GM19397 (cell line): ENCODE data around the gene ZNF787.
"Not testable (repeated sequence)": the region's sequence is repeated elsewhere in the genome, so short reads cannot be mapped to it uniquely, and the experiment has no call there.

Experiments
- ATAC-seq: cut with Tn5 transposase; IDR thresholded peaks from one replicate; pipeline ENCODE4 v1.9.1; 2021; ENCODE audit warnings: mild to moderate bottlenecking, moderate library complexity; ENCODE audit not compliant: unreplicated experiment

ZNF787 gene

DNA sequence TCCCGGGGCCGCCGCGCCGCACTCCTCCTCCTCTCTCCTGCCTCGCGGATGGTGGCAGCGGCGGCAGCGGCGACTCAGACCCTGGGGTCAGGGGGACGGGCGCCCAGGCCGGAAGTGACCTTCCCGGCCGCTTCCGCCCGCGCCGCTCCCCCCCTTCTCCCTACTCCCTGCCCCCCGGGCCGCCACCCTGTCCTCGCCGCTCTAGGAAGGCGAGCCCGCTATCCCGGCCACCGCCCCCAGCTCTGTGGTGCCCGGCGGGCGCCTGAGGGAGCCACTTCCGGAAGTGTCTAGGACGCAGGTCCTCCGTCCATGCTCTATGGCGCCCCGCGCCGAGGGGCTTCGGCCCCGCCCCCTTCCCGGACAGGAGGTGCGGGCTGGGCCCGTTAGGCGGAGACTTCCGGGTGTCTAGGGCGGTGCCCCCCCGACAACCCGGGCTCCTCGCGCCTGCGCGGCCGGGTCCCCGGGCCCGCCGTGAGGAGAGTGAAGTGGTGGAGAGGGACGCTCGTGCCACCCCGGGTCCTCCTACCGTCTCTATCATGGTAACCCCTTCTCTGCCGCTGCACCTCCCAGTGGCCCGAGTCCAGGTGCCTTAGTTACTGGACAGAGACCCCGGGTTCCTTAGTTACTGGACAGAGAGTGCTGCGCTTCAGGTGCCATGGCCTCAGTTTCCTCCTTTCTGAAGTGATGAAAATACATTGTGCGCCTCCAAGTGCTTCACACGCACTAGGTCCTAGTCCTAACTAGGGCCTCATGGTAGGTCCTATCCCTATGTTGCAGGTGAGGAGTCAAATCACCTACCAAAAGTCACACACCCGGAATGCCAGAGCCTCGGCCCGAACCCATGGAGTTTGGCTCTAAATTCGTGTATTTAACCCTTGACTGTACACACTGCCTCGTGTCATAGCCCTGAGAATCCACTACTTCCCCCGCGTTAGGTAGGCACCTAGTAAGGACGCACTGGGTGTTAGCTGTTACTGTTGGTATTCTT, at the start of gene ZNF787:
Gene ZNF787, minus strand, starts transcription at position 116 of the 988 bp plus-strand sequence. CDS start 18,078 bp downstream, outside the sequence.
- peak; percentile 85 for ATAC-seq

DNA sequence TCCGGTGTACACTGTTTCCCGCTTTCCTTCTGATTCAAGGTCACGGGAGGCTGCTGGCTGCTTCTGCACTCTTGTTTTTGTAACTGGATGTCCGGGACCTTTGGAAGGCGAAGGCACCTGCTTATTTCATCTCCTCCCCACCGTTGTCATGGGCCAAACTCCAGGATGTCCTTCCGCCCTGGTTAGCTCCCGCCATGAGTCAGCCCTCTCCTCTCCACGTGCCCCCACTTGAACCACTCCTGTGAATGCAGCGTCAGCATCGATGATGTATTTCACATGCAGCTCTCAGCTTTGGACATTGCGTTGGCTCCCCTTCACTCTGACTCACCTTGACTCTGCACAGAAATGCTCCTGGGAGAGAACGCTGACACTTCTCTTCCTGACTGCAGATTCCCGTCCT, 49.2 kb upstream of the ZNF787 start:
- no peak for ATAC-seq

DNA sequence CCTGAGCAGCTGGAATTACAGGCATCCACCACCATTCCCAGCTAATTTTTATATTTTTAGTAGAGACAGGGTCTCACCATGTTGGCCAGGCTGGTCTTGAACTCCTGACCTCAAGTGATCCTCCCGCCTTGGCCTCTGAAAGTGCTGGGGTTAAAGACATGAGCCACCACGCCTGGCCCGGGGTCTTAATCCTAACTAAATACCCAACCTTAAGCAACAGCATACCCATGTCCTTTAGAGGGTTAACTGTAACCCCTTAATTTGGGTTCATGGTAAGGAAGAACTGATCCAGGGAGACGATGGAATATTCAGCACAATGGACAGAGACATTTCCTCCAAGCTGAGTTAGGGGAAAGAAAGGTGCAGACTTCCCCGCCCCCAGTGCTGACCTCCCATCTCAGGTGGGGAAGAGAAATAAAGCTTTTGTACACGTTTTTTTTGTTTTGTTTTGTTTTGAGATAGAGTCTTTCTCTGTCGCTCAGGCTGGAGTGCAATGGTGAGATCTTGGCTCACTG, 46.0 kb upstream of the ZNF787 start:
- no peak for ATAC-seq

DNA sequence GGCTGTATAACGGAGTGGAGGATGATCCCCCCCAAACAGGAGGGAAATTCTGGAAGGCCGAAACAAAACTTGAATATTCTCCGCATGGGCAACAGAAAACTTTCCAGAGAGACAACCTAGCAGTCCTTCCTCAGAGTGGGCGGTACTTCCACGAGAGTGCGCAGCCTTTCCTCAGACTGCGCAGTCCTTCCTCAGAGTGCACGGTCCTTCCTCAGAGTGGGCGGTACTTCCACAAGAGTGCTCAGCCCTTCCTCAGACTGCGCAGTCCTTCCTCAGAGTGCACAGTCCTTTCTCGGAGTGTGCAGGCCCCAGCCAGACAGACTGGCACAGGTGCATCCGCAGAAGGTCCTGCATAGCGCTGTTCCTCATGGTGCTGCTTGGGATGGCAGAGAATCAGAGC, 42.0 kb upstream of the ZNF787 start:
- ATAC-seq = no peak

DNA sequence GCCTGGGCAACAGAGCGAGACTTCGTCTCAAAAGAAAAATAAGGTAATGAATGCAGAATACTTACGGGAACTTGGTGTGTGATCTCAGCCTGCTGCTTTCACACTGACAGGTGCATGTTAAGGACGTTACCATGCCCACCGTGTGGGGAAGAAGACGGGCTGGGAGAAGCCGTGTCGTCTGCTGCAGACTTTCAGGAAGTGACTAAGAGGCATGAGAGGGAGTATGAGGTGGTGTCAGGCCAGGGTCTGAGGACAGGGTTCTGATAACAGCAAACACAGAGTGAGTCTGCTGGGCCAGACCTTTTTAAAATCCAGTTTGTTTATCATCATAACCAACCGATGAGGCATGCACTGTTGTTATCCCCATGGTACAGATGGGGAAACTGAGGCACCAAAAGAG, 41.2 kb upstream of the ZNF787 start:
- no peak for ATAC-seq

DNA sequence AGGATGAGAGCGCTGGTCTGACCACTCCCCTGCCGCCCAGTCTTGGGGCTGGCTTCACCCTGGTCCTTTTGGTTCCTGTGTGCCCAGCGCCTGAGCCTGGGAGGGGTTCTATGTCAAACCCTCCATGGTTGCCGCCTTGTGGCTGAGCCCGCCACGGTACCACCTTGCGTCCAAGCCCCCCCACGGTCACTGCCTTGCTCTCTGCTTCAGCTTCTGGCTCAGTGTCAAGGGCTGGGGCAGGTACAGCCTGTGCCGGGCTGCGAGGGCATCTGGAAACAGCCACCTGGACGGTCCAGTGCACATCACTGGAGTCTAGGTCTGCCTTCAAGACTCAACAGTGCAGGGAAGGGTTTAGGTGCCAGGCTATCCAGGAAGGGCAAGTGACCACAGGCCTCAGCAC, 40.4 kb upstream of the ZNF787 start:
- no peak for ATAC-seq

DNA sequence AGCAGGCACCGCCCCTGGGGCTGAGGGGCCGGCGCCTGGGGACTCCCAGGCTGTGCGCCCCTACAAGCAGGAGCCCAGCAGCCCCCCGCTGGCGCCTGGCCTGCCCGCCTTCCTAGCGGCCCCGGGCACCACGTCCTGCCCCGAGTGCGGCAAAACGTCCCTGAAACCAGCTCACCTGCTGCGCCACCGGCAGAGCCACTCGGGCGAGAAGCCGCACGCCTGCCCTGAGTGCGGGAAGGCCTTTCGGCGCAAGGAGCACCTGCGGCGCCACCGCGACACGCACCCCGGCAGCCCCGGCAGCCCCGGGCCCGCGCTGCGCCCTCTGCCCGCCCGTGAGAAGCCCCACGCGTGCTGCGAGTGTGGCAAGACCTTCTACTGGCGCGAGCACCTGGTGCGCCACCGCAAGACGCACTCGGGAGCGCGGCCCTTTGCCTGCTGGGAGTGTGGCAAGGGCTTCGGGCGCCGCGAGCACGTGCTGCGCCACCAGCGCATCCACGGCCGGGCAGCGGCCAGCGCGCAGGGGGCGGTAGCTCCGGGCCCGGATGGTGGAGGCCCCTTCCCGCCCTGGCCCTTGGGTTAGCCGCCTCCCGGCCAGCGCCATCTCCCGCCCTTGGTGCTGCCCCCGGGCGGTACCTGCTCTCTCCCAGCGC, 38.7 kb upstream of the ZNF787 start:
- ATAC-seq = no peak

DNA sequence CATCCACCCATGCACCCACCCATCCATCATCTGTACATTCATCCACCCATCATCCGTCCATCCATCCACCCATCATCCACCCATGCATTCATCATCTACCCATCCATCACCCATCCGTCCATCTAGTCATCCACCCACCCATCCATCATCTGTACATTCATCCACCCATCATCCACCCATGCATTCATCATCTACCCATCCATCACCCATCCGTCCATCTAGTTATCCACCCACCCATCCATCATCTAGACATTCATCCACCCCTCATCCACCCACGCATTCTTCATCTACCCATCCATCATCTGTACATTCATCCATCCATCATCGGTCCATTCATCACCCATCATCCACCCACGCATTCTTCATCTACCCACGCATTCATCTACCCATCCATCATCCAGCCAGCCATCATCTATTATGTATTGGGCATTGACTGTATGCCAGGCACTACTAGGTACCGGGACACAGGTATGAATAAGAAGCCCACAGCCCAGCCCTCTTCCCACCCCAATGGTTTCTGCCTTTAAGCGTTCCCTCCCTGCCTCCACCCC, 38.0 kb upstream of the ZNF787 start:
- ATAC-seq = no peak

DNA sequence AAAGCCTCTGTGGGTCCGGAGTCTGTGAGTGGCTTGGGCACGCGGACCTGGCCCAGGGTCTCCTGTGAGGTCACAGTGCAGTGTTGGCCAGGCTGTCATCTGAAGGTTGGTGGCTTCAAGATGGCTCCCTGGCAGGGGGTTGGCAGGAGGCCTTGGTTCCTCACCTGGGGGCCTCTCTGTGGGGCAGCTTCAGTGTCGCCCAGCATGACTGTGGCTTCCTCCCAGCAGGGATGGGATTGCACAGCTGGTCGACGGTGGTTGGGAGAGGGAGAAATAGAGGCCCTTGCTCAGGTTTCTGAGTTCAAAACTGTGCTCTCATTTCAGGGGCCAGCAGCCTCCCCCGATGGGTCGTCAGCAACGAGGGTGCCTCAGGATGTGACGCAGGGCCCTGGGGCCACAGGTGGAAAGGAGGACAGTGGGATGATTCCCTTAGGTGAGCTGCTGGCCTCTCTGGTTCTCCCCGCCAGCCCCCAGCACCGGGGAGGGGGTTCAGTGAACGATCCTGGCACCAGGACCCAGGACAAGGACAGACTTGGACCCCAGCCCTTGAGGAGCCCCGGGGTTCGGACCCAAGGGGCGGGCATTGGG, 37.2 kb upstream of the ZNF787 start:
- no peak for ATAC-seq

DNA sequence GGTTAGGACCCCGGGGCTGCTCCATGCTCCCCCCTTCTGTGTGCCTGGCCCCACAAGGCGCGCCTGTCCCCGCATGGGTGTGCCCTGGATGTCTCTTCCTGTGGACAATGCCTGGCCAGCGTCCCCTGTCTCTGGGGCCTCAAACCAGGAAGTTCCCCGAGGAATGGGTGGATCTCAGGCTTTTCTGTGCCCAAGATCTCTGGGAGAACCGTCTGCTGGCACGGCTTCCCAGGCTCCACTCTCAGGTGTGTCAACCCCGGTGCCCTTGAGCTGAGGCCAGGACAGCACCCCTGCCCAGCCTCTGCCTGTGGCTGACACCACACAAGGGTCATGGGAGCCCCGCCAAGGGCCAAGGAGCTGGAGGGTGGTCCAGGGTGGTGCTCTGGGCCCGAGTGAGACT, 35.7 kb upstream of the ZNF787 start:
- ATAC-seq = no peak

DNA sequence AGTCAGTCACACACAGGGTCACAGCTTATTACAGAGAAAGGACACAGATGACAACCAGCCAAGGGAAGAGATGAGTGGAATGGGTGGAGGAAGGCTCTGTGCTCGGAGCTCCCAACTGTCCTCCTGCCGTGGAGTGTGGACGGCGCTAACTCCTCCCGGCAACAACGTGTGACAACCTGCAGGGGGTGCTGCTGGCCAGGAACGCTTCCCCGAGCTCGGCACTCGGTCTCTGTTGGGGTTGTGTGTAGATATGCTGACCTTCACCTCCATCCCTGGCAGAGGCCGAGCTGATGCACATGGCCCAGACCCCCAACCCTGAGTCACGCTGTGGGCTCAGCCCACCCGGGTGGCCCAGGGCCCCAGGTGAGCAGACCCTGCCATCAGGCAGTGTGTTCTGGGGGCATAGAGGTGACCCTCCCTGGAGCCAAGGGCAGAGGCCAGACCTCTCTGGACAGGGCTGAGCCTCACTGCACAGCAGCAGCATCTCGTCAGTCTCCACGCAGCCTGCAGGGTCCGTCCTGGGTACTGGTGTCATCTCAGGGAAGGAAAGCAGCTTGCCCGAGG, 34.1 kb upstream of the ZNF787 start:
- ATAC-seq = no peak

DNA sequence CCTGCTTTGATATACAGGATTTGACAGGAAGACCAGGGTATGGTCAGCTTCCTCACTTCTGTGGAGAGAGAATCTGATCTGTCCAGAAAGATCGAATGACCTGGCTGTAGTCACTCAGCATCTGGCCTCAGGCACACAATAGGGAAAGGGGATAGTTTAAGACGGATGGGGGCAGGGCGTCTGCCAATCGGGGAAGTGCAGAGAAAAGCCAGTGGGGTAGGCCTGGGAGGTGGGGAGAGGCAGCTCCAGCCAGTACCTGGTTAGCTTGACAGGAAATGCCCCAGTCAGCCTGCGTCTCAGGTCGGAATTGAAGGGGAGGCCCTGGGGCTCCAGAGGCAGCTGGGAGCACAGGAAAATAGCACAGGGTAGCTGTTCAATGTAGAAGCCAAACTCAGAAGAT, 32.4 kb upstream of the ZNF787 start:
- no peak for ATAC-seq

DNA sequence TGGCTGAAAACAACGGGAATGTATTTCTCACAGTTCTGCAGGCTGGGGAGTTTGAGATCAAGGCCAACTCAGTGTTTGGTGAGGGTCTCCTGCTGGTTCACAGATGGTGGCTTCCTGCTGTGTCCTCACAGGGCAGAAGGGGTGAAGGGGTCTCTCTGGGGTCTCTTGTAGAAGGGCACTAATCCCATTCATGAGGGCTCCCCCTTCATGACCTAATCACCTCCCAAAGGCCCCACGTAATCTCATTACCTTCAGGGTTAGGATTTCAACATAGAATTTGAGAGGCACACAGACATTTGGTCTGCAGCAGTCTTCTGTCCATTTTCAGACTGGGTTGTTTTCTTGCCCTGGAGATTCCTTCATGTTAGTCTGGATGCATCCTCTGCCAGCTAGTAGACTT, 31.5 kb upstream of the ZNF787 start:
- ATAC-seq = no peak

DNA sequence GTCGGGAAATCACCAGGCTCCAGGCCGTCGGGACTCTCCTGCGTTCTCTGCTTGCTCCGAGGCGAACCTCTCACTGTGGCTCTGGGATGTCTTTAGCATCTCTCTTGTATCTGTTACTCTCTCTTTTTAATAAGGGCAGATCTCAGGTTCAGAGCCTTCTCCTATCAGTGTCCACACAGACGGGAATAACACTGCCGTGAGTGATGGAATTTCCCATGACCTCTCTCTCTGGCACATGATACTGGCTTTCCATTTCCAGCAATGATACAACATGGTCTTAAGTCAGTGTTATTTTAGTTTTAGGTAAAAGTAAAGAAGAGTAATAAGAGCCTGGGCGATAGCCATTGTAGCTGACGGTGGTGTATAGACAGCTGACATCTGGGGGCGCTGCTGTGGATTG, 29.3 kb upstream of the ZNF787 start:
- ATAC-seq = no peak

DNA sequence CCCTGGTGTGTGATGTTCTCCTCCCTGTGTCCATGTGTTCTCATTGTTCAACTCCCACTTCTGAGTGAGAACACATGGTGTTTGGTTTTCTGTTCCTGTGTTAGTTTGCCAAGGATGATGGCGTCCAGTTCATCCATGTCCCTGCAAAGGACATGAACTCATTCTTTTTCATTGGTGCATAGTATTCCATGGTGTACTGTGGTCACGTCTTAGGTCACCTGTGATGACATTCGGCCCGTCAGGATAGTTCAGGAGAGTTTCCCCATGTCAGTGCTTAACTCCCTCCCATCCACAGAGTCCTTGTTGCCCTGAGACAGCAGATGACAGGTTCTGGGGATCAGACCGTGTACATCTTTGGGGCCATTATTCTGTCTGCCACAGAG, 28.6 kb upstream of the ZNF787 start:
- no peak for ATAC-seq

DNA sequence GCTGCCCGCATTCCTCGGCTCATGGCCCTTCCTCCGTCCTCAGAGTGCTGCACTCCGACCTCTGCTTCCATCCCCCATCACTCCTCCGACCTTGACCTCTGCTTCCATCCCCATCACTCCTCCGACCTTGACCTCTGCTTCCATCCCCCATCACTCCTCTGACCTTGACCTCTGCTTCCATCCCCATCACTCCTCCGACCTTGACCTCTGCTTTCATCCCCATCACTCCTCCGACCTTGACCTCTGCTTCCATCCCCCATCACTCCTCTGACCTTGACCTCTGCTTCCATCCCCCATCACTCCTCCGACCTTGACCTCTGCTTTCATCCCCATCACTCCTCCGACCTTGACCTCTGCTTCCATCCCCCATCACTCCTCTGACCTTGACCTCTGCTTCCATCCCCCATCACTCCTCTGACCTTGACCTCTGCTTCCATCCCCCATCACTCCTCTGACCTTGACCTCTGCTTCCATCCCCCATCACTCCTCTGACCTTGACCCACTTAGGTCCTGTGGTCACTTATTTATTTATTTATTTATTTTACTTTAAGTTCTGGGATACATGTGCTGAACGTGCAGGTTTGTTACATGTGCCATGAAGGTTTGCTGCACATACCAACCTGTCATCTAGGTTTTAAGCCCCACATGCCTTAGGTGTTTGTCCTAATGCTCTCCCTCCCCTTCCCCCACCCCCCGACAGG, 28.0 kb upstream of the ZNF787 start:
- not testable (repeated sequence) for ATAC-seq

DNA sequence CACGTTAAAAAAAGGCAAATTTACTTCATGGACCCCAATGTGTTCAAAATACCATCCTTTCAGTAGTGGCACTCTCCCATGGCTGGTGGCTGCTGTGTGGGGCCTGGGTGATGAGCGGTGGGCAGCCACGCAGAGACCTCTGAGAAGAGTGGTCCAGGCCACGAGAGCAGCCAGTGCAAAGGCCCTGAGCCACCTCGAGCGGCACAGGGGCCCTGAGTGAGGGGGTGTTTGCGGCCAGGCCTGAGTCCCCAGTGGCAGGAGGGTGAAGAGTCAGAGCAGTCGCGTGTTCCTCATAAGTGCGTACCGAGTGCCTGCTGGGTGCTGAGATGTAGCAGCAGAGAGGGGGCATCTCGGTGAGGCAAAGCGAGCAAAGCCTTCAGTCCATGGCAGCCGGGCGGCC, 27.0 kb upstream of the ZNF787 start:
- ATAC-seq = no peak

DNA sequence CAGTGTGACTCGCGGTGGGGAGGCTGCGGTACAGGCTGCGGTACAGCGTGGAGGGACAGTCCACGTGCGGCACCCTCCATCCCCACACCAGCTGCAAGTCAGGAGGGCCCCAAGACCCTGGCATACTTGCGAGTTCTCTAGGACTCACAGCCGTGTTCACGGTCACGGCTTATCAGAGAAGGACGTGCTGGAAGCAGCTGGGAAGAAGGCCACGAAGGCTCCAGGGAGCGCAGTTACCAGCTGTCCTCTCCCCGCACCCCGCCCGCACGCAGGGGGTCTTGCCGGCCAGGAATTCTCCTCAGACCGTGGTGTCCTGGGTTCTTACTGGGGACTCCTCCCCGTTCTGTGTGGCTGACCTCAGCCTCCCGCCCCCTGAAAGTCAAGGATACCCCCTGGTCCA, 26.2 kb upstream of the ZNF787 start:
- ATAC-seq = no peak

DNA sequence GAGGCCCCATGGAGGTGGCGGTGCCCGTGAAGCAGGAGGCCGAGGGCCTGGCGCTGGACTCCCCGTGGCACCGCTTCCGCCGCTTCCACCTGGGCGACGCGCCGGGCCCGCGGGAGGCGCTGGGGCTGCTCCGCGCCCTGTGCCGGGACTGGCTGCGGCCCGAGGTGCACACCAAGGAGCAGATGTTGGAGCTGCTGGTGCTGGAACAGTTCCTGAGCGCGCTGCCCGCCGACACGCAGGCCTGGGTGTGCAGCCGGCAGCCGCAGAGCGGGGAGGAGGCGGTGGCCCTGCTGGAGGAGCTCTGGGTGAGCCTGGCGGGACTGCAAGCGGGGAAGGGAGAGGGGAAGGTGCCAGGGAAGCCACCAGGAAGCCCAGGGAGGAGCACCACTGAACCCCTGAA, 25.8 kb upstream of the ZNF787 start:
- ATAC-seq = no peak

DNA sequence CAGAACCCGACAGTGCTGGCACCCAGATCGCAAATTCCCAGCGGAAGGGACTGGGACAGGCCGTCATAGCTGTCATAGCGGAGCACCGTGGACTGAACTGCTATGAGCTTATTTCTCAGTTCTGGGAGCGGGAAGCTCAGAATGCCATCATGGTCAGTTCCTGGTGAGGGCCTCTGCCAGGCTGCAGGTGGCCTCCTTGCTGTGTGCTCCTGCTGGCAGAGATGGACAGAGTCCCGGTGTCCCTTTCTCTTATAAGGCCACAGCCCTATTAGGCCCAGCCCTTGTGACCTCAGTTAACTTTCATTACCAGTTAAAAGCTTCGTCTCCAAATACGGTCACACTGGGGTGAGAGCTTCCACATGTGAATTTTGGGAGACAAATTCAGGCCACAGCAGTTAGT, 24.6 kb upstream of the ZNF787 start:
- no peak for ATAC-seq
